ENCODE data around the gene ALAS1.
A peak's percentile ranks its signal among the peaks of the same experiment; 100 is the strongest.
"Not testable (repeated sequence)": the region's sequence is repeated elsewhere in the genome, so short reads cannot be mapped to it uniquely, and the experiment has no call there.

Gene ALAS1

GRCh38 chr3:52177701-52178042 is 20.3 kb upstream of the ALAS1 start:
- no peak for TF ChIP-seq CTCF (IDR thresholded peaks at IDR 0.05; ENCODE audit: low read length, missing control alignments)
- no peak overlapping the region for H3K4me3 ChIP-seq (replicated peaks; ENCODE audit: low read depth, low read length)
- no peak for DNase-seq (ENCODE audit: low read depth)

DNA sequence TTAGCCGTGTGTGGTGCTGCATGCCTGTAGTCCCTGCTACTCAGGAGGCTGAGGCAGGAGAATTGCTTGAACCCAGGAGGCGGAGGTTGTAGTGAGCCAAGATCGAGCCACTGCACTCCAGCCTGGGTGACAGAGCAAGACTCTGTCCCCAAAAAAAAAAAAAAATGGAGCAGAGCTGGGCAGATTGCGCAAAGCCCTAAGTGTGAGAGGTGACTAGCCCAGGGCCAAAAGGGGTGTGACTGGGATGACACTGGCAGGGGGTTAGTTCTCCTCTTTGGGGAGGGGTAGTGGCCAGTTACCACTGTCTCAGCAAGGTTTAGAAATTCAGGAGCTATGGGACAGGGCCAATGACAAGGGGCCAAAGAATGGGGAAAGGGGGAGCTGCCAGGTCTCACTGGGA is 19.8 kb upstream of the ALAS1 start:
- not testable (repeated sequence) for H3K4me3 ChIP-seq (replicated peaks; ENCODE audit: low read depth, low read length); DNase-seq (ENCODE audit: low read depth)

GRCh38 chr3:52178537-52178936 is 19.4 kb upstream of the ALAS1 start:
- H3K4me3 ChIP-seq (replicated peaks; ENCODE audit: low read depth, low read length): no peak overlapping the region
- TF ChIP-seq CTCF (IDR thresholded peaks at IDR 0.05; ENCODE audit: low read length, missing control alignments): no peak
- DNase-seq (ENCODE audit: low read depth): no peak

DNA sequence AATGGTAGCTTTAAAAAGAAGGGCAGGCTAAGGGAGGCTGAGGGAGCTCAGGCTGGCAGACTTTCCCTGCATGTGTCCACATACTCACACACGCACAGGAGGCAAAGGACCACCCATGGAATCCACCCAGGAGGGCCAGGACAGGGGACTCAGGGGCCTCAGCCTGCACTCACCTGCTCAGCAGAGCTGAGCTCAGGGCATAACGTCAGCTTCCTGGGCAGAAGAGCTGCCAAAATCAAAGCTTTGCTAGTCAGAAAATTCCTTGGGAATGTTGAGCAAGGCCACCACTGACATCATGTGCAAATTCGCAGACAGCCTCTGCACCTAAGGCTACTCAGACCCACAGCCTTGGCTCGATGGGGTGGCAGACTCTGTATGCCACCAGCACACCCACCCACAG is 16.4 kb upstream of the ALAS1 start:
- H3K4me3 ChIP-seq (replicated peaks; ENCODE audit: low read depth, low read length): no peak overlapping the region
- no peak for TF ChIP-seq CTCF (IDR thresholded peaks at IDR 0.05; ENCODE audit: low read length, missing control alignments)
- peak; percentile 78 for DNase-seq (ENCODE audit: low read depth)

DNA sequence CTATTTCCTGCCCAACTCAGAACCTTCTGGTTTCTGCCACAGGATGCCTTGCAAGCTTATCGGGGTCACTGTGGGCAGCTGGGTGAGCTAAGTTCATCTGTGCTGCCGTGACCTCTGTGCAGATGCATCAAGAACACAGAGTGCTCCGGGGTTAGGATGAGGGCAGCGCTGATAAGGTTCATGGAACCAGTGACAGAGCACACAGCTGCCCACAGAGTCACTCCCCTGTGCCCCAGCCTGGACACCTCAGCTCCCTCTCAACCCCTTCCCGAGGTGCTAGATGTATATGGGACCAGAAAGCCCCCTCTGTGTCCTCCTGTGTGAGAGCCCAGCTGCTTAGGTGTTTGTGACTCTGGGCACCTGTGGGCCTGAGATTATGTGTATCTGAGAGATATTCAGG is 15.8 kb upstream of the ALAS1 start:
- TF ChIP-seq CTCF (IDR thresholded peaks at IDR 0.05; ENCODE audit: low read length, missing control alignments): no peak

DNA sequence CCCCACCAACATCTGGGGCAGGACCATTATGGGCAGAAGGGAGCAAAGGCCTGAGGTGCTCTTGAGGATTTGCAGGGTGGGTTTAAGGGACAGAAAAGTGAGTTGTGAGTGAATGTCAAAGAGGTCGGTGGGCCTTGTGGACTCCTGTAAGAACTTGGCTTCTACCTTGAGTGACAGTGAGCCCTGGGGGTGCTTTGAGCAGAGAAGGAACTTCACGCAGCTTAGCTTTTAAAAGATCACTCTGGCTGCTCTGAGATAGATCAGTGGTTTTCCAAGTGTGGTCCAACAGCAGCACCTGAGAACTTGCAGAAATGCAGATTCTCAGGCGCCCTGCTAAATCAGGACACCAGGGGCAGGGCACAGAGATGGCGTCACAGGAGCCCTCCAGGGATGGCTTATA is 15.3 kb upstream of the ALAS1 start:
- TF ChIP-seq CTCF (IDR thresholded peaks at IDR 0.05; ENCODE audit: low read length, missing control alignments): no peak
- H3K4me3 ChIP-seq (replicated peaks; ENCODE audit: low read depth, low read length): no peak overlapping the region
- DNase-seq (ENCODE audit: low read depth): no peak

More for the DNA sequence above, 15.8 kb upstream of the ALAS1 start:
- no peak overlapping the region for H3K4me3 ChIP-seq (replicated peaks; ENCODE audit: low read depth, low read length)
- no peak for DNase-seq (ENCODE audit: low read depth)

DNA sequence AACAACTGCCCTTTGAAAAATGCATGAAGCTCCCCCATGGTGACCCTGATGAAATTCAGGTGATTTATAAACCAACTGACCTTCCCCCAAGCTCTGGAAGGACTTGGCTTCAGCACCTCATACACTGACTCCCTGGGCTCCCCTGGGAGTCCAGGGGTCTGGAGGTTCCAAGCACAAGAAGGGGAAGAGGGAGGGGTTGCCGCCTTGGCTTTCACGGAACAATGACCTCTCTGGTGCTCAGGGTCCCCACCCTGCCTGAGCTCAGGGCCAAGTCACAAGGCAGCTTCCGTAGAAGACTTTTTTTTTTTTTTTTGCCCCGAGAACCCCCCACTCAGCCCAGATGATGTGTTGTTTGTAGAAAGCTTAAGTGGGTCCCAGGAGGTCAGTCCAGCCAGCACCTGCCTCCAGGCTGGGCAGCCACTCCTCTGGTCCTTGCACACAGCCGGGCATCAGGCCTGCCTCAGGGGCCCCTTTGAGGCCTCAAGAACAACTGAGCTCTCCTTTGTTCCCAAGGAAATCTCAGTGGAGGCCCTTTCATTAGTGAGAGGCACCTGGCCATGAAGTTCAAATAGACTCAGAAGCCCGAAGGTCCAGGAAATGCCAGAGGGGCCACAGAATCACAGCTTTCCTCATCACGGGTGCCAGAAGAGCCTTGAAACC is 14.0 kb upstream of the ALAS1 start:
- DNase-seq (ENCODE audit: low read depth): no peak
- no peak for TF ChIP-seq CTCF (IDR thresholded peaks at IDR 0.05; ENCODE audit: low read length, missing control alignments)
- H3K4me3 ChIP-seq (replicated peaks; ENCODE audit: low read depth, low read length): no peak overlapping the region
